PC-3 (cell line): ENCODE measurements around the gene KIF3A. TPM values are rescaled to one million over a fixed set of nuclear protein-coding genes. Genes with fewer than 3 reads are reported as not detected.

Experiments
- ATAC-seq: fragments of 200-7000 bp; cut with Tn5 transposase; 2 replicates; pipeline ENCODE4 v1.9.1; 2020; ENCODE audit warnings: mild to moderate bottlenecking, moderate library complexity
- BruUV-seq: library from RNA; stranded (reverse); fragments of 400-500 nt; replicated peaks from 2 replicates; lab custom pipeline; 2021; lab: Mats Ljungman, UMichigan
- CTCF ChIA-PET: fragments of 300-600 bp; sonication (Branson Sonifier 250); formaldehyde crosslinking; loops from one replicate; lab custom pipeline; 2022; ENCODE audit warnings: antibody characterized with exemption; lab: Charles Lee
- POLR2A ChIA-PET: fragments of 300-600 bp; sonication (Branson Sonifier 250); formaldehyde crosslinking; loops from one replicate; lab custom pipeline; 2022; ENCODE audit warnings: antibody characterized with exemption; ENCODE audit not compliant: unreplicated experiment; lab: Charles Lee
- DNase-seq: peaks from one replicate; pipeline ENCODE4 v3.0.0-alpha.2; 2015
- H2AFZ ChIP-seq: fragments of 300-600 bp; sonication (generic); 2 replicates; pipeline ENCODE4 v1.6.0; 2016; ENCODE audit warnings: antibody characterized with exemption, low read length
- H3F3A ChIP-seq: fragments of 300-600 bp; sonication (generic); one replicate; pipeline ENCODE4 v1.6.0; 2017; ENCODE audit warnings: antibody characterized with exemption, low read length, control low read depth, mild to moderate bottlenecking; ENCODE audit not compliant: unreplicated experiment
- H3K27ac ChIP-seq: fragments of 300-600 bp; sonication (generic); 2 replicates; pipeline ENCODE4 v1.5.1; 2016; ENCODE audit warnings: mild to moderate bottlenecking, low read length
- H3K27me3 ChIP-seq: fragments of 300-600 bp; sonication (generic); 2 replicates; pipeline ENCODE4 v1.6.1; 2016; ENCODE audit warnings: low read length, mixed read lengths
- H3K36me3 ChIP-seq: fragments of 300-600 bp; sonication (generic); 2 replicates; pipeline ENCODE4 v1.6.1; 2016; ENCODE audit warnings: low read depth, mixed run types, low read length, mixed read lengths
- H3K4me1 ChIP-seq: fragments of 300-600 bp; sonication (generic); 2 replicates; pipeline ENCODE4 v1.5.1; 2016; ENCODE audit warnings: low read length; ENCODE audit not compliant: insufficient read depth
- H3K4me2 ChIP-seq: fragments of 300-600 bp; sonication (generic); 2 replicates; pipeline ENCODE4 v1.6.0; 2016; ENCODE audit warnings: low read length
- H3K4me3 ChIP-seq: fragments of 300-600 bp; sonication (generic); 2 replicates; pipeline ENCODE4 v1.5.1; 2016; ENCODE audit warnings: mild to moderate bottlenecking, low read length, mixed read lengths
- H3K79me2 ChIP-seq: fragments of 300-600 bp; sonication (generic); 2 replicates; pipeline ENCODE4 v1.6.1; 2017; ENCODE audit warnings: low read length, mixed read lengths
- H3K9ac ChIP-seq: fragments of 300-600 bp; sonication (generic); 2 replicates; pipeline ENCODE4 v1.6.0; 2016; ENCODE audit warnings: mild to moderate bottlenecking, low read length
- H3K9me2 ChIP-seq: fragments of 300-600 bp; sonication (generic); replicated peaks from 2 replicates; pipeline ENCODE4 v1.6.1; 2016; ENCODE audit warnings: mixed run types, low read length, mixed read lengths
- H3K9me3 ChIP-seq: fragments of 300-600 bp; sonication (generic); 2 replicates; pipeline ENCODE4 v1.6.1; 2016; ENCODE audit warnings: low read length, mixed read lengths
- H4K20me1 ChIP-seq: fragments of 300-600 bp; sonication (generic); 2 replicates; pipeline ENCODE4 v1.6.1; 2016; ENCODE audit warnings: low read length, mixed read lengths
- CTCF ChIP-seq: fragments of 300-600 bp; sonication (generic); conservative IDR thresholded peaks from 2 replicates; pipeline ENCODE4 v1.5.1; 2017; ENCODE audit warnings: antibody characterized with exemption, low read depth, mild to moderate bottlenecking, low read length
- EZH2 ChIP-seq: fragments of 300-600 bp; sonication (generic); IDR thresholded peaks from one replicate; pipeline ENCODE4 v1.6.1; 2017; ENCODE audit warnings: antibody characterized with exemption, mild to moderate bottlenecking, low read length; ENCODE audit not compliant: unreplicated experiment
- EZH2phosphoT487 ChIP-seq: fragments of 300-600 bp; sonication (generic); IDR thresholded peaks from 2 replicates; pipeline ENCODE4 v1.6.1; 2018; ENCODE audit warnings: mild to moderate bottlenecking, antibody characterized with exemption, low read length, borderline replicate concordance
- intact Hi-C: fragments of 100-400 bp; cut with micrococcal nuclease; formaldehyde crosslinking; loops from 2 replicates; pipeline ENCODE4 v1.9.0; 2023
- total RNA-seq: library from RNA; depleted of rRNA; stranded (reverse); fragments of >200 nt; gene quantifications from 2 replicates; pipeline ENCODE4 v1.2.3, GENCODE V29; 2014

Gene KIF3A
- total RNA-seq, 1 experiment from 2014 or later = 5.7 TPM

- no peak for ATAC-seq
- TF ChIP-seq EZH2 (no peak), CTCF (no peak), EZH2phosphoT487 (no peak)
- ChIA-PET CTCF (no interaction called here), POLR2A (no interaction called here)
- Histone ChIP-seq H3K27ac (no peak overlapping the region), H3K27me3 (no peaks in the 10 kb centered on the region), H3K36me3 (no peaks in the 10 kb centered on the region; the same call in 1 of the 2 replicates), H3K9me2 (no peaks in the 10 kb centered on the region), H3K4me1 (no peaks in the 10 kb centered on the region), H2AFZ (no peak overlapping the region), H4K20me1 (no peaks in the 10 kb centered on the region), H3K4me3 (no peak overlapping the region), H3K4me2 (no peak overlapping the region), H3K9ac (no peak overlapping the region), H3K79me2 (no peaks in the 10 kb centered on the region), H3K9me3 (no peaks in the 10 kb centered on the region), H3F3A (no peaks in the 10 kb centered on the region)
- DNase-seq = peak; percentile 23
- BruUV-seq = no TSS peak
- intact Hi-C loops = loop anchor here (5.0 kb wide), 1 partner anchor 63 kb away; no protein-coding TSS in a partner anchor
These were observed 22.0 kb upstream of the KIF3A start for GRCh38 chr5:132759114-132760048.

GRCh38 chr5:132758451-132758850 lies 21.1 kb upstream of the KIF3A start:
- intact Hi-C loops = loop anchor here (5.0 kb wide), 1 partner anchor 64 kb away; no protein-coding TSS in a partner anchor
- DNase-seq (no peak), ATAC-seq (no peak)
- no peak overlapping the region for H3K4me2 ChIP-seq
- TF ChIP-seq CTCF (no peak), EZH2phosphoT487 (no peak), EZH2 (no peak)
- H3K36me3 ChIP-seq = no peaks in the 10 kb centered on the region; the same call in 1 of the 2 replicates
- POLR2A ChIA-PET = no interaction called here
- no peaks in the 10 kb centered on the region for H3K79me2 ChIP-seq
- no peak overlapping the region for H2AFZ ChIP-seq
- H4K20me1 ChIP-seq = no peaks in the 10 kb centered on the region
- no peak overlapping the region for H3K4me3 ChIP-seq
- no peak overlapping the region for H3K27ac ChIP-seq
- H3K9me3 ChIP-seq = no peaks in the 10 kb centered on the region
- CTCF ChIA-PET = interaction anchor here (0.6 kb wide), 1 partner anchor 291 kb away, joined by 4 read pairs; no protein-coding TSS in a partner anchor
- H3F3A ChIP-seq = no peaks in the 10 kb centered on the region
- H3K4me1 ChIP-seq = no peaks in the 10 kb centered on the region
- H3K9me2 ChIP-seq = no peaks in the 10 kb centered on the region
- no peaks in the 10 kb centered on the region for H3K27me3 ChIP-seq
- H3K9ac ChIP-seq = no peak overlapping the region
- BruUV-seq = no TSS peak

GRCh38 chr5:132756542-132756941 lies 19.2 kb upstream of the KIF3A start:
- H3K9me2 ChIP-seq = no peaks in the 10 kb centered on the region
- BruUV-seq = no TSS peak
- no peak overlapping the region for H2AFZ ChIP-seq
- ATAC-seq = no peak
- H4K20me1 ChIP-seq = no peaks in the 10 kb centered on the region
- no peak overlapping the region for H3K4me3 ChIP-seq
- H3K36me3 ChIP-seq = no peaks in the 10 kb centered on the region
- H3K9me3 ChIP-seq = no peaks in the 10 kb centered on the region
- H3F3A ChIP-seq = no peaks in the 10 kb centered on the region
- no peak overlapping the region for H3K9ac ChIP-seq
- no peak overlapping the region for H3K4me2 ChIP-seq
- intact Hi-C loops = loop anchor here (5.0 kb wide), 1 partner anchor 66 kb away; no protein-coding TSS in a partner anchor
- no peaks in the 10 kb centered on the region for H3K27me3 ChIP-seq
- CTCF ChIA-PET = interaction anchor here (0.7 kb wide), 1 partner anchor 64 kb away, joined by 8 read pairs; no protein-coding TSS in a partner anchor
- DNase-seq = no peak
- POLR2A ChIA-PET = no interaction called here
- no peaks in the 10 kb centered on the region for H3K4me1 ChIP-seq
- no peak overlapping the region for H3K27ac ChIP-seq
- no peak for TF ChIP-seq EZH2phosphoT487
- no peak for TF ChIP-seq EZH2
- TF ChIP-seq CTCF = no peak
- no peaks in the 10 kb centered on the region for H3K79me2 ChIP-seq
